ENCODE results near the gene C3orf70.

C3orf70 gene

GRCh38 chr3:185084901-185085300 is 68.0 kb downstream of the C3orf70 start:
- peak; percentile 70 for DNase-seq

- DNase-seq = no peak
These were observed 68.5 kb downstream of the C3orf70 start for GRCh38 chr3:185084402-185084801.

- no peak for DNase-seq
These were observed 70.0 kb downstream of the C3orf70 start for GRCh38 chr3:185082829-185083228.

DNA sequence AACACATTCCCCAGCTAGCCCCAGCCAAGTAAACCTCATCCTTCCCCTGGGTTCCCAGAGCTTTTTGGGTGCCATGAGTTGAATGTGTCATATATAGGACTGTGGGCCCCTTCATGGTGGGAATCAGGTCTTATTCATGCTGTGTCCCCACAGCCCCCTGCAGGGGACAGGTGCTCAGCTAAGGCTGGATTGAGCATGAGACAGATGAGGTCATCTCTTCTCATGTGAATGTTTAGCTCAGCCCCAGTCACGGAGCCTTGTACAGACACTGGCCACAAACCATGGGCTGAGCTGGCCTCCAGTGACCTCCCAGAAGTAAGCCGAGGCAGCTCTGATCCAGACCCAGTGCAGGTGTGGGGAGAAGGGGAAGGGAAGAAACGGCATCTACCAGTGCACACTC is 70.7 kb downstream of the C3orf70 start:
- DNase-seq = no peak

- peak; percentile 37 for DNase-seq
These were observed 71.3 kb downstream of the C3orf70 start for GRCh38 chr3:185081521-185081920.

DNA sequence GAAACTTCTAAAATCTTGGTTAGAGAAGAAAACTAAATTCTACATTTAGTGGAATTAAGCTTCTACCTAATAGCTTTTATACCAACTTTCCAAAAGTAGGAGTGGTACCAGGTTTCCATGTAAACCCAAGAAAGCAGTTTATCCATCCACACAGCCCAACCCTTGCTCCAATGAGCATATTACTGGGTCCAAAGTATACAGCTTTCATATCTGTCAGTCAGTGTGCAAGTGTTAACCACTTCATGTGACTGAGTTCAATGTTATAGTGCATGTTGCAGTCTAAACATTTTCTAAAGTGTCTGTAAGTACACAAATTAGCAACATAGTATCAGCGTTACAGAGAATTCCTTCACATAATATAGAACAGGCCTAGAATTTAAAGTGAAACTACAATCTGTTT is 73.2 kb downstream of the C3orf70 start:
- DNase-seq = no peak

DNA sequence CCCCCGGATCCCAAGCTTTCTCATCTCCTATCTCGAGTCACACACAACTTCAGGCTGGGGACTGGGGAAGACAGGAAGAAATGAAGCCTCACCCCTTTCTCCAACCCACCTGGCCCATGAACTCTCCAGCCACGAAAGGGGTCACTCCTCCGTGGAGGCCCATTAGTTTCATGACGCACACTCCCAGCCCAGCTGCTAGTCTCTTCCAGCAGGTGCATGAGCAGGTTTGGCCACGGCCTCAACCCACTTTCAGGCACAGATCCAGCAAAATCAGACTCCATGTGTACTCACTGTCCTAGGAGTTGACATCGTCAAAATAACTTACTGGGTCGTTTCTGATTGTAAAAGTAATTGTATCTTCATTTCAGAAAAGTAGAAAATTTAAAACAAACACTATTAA is 76.6 kb downstream of the C3orf70 start:
- no peak for DNase-seq

GRCh38 chr3:185075547-185075946 is 77.3 kb downstream of the C3orf70 start:
- no peak for DNase-seq

DNA sequence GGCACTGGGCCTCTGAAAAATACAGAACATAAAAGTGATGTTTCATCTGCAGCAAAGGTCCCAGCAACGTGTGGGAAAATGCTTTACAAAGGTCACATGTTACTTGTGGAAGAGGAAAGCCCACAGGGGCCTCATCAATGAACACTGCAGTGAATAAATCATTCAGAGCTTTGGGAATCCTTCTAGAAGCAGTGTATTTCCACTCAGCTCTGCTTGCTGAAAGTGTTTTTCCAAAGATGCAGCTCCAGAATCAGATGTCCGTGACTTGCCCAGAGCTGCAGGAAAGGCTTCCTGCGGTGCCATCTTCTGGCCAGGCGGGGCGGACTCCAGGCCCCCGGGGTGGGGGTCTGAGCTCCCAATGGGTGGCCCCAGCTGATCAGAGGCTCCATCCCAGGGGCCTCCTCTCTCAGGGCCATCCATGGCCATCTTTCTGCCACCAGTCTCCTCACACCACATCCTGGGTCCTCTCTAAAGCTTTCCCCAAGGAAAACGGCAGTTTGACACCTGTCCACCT is 81.5 kb downstream of the C3orf70 start:
- DNase-seq = no peak

DNA sequence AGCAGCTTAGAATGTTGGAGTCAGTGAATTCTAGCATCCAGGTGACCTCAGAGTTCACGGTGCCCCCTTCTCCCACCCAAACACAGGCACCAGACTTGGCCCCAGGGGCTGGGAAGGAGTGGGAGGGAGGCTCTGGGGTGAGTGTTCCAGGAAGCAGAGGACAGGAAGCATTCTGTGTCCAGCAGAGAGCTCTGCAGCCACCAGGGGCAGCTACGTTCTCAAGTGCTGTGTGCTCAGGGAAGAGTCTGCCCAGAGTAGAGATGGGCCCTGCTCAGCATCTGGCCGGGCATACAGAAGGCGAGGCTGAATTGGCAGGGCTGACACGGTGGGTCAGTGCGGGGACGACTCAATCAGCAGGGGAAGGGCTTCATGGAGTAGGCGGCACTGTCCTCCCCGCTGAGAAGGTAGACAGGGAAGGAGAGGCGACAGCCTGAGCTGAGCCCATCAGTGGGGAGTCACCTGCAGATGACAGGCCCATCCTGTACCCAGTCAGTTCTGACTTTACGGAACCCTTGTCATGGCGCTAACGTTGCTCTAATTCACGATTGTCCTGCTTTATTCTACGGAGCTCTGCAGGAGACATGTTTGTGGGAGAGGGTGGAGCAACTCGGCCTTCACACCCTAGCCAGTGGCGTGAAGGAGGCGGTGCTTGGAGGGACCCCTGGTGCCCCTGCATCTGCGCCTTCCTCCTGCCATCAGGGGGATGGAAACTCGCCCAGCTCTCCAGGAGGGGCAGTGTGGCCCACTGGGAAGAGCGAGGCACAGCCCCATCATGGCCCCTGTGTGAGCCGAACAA is 82.2 kb downstream of the C3orf70 start:
- peak; percentile 30 for DNase-seq

DNA sequence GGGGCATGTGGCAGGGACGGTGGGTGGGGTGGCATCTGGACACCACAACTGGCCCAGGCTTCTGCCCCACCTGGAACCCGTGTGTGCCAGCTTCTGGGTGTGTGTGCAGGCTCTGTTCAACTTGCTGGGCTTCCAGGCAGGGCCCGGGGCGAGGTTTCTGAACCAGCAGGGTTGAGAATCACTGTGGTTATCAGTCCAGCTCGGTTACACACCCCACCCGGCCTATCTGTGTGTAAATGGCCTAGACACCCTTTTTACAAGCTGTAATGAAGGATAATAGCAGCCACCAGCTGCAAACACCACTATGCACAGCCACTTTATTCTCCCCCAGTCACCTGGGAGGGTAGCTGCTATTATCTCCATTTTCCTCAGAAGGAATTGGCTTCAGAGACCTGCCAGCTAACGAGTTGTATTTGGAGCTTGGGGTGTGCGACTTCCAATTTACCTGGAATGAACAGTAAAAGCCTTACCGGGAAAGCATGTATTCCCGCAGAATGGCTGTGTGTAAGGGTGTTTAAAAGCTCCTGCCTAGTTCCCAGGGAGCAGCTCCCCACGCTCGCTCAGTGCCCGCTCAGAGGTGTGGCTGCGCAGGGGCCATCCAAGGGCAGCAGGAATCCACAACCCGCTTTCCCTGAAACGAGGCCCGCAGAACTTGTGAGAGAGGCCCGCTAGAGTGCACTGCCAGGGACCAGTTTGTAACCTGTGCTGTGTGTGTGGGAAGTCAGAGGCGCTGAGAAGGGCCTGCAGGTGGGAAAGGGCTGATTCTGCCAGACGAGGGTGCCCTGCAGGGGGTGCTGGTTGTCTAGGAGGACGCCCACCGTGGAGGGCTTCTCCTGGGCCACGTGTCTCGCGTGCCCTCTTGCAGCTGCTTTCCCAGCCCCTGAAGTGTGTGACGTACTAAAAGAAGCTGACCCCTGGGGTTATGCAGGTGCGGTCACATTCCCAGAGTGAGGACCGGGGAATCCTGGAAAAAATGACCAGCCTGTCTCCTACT is 83.5 kb downstream of the C3orf70 start:
- no peak for DNase-seq

GRCh38 chr3:185067173-185067572 is 85.7 kb downstream of the C3orf70 start:
- DNase-seq = no peak

GRCh38 chr3:185066251-185066650 is 86.6 kb downstream of the C3orf70 start:
- DNase-seq = no peak

DNA sequence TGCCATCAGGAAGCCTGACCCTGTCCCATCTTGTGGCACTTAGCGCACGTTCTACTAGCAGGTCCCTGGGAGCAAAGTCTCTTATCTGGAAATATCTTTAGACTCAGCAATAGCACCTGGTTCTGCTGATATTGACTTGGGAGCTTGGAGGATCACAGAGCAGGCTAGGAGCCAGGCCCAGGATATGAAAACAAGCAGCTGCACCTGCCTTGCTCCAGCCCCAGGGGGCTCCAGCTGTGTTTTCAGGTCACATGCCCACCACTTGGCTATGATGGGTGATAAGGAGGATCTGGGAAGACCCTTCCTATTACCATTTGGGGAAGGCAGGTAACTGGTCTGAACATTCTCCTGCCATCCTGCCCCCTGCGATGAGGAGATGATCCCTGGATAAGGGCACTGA is 87.8 kb downstream of the C3orf70 start:
- DNase-seq = no peak

DNA sequence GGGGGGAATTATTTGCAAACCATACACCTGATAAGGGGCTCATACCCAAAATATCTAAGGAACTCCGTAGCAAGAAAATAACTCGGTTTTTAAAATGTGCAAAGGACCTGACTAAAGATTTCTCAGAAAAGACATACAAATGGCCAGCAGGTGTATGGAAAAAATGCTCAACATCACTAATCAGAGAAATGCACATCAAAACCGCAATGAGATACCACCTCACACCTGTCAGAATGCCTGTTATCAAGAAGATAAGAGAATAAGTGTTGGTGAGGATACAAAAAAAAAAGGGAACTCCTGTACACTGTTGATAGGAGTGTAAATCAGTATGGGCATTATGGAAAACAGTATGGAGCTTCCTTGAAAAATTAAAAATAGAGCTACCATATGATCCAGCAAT is 89.4 kb downstream of the C3orf70 start:
- no peak for DNase-seq

DNA sequence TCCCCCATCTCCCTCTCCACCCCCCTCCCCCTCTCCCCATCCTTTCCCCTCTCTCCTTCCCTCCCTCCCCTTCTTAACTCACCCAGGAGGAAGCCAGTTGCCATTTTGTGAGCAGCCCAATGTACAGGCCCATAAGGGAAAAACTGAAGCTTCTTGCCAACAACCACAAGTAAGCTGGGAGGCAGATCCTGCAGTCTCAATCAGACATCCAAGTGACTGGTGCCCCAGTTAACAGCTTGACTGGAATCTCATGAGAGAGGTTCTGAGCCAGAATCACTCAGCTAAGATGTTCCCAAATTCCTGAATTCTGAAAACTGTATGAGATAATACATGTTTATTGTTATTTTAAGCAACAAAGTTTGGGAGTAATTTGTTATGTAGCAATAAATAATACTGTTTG is 90.7 kb downstream of the C3orf70 start:
- no peak for DNase-seq

GRCh38 chr3:185060655-185061054 is 92.2 kb downstream of the C3orf70 start:
- DNase-seq = no peak

DNA sequence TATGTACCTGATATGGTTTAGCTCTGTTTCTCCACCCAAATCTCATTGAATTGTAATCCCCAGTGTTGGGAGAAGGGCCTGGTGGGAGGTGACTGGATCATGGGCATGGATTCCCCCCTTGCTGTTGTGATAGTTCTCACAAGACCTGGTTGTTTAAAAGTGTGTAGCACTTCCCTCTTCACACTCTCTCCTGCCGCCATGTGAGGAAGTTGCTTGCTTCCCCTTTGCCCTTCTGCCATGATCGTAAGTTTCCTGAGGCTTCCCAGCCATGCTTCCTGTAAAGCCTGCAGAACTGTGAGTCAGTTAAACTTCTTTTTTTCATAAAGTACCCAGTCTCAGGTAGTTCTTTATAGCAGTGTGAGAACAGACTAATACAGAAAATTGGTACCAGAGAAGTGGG is 93.1 kb downstream of the C3orf70 start:
- no peak for DNase-seq

- DNase-seq = no peak
These were observed 94.1 kb downstream of the C3orf70 start for GRCh38 chr3:185058796-185059195.

DNA sequence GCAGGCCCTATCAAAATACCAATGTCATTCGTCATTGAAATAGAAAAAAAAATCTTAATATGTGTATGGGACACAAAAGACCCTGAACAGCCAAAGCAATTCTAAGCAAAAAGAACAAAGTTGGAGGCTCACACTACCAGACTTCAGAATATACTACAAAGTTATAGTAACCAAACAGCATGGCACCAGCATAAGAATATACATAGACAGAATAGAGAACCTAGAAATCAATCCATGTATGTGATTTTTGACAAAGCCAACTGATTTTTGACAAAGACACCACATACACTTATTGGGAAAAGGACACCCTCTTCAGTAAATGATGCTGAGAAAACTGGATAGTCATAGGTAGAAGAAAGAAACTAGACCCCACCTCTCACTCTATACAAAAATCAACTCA is 95.0 kb downstream of the C3orf70 start:
- no peak for DNase-seq

DNA sequence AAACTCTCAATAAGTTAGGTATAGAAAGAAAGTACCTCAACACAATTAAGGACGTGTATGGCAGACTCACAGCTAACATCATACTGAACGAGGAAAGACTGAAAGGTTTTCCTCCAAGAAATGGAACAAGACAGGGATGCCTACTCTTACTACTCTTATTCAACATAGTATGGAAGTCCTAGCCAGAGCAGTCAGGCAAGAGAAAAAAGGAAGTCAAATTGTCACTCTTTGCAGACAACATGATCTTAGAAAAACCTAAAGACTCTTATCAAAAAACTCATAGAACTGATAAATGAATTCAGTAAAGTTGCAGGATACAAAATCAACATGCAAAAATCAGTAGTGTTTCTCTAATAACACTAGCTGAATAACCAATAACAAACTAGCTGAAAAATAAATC is 96.0 kb downstream of the C3orf70 start:
- no peak for DNase-seq

GRCh38 chr3:185052631-185053030 is 100.2 kb downstream of the C3orf70 start:
- no peak for DNase-seq

DNA sequence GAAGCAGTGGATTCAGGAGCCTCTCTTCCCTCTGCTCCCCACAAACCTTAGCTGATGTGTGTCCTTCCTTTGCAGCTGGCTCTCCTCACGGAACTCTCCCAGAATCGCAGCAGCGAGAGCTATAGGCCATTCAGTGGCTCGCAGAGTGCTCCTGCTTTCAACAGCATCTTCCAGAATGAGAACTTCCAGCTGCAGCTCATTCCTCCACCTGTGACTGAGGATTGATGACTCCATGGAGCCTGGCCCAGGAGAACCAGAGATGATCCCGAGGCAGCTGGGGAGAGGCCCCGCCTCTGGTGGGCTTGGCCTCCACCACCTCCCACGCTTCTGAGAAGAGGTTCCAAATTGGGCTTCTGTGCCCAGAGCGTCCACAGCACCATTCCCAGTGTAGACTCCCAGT is 101.1 kb downstream of the C3orf70 start:
- no peak for DNase-seq

- no peak for DNase-seq
These were observed 103.2 kb downstream of the C3orf70 start for GRCh38 chr3:185049710-185050109.
